Uterus (tissue), 4 donors: Measurements from ENCODE around the gene TSACC. TPM values are rescaled to one million over a fixed set of nuclear protein-coding genes. Genes with fewer than 3 reads are reported as not detected.

Experiments
- DNase-seq, 2 donors: peaks; one replicate each; pipeline ENCODE4 v3.0.0-alpha.2; 2019 to 2020
- H3K27ac ChIP-seq, 2 donors: fragments of 200-600 bp; sonication (generic); 1 replicate in 1 of 2; 2 replicates in 1 of 2; pipeline ENCODE4 v1.5.1; 2016 to 2018
- H3K27me3 ChIP-seq, 2 donors: fragments of 200-600 bp; sonication (generic); one replicate each; pipeline ENCODE4 v1.5.1; 2018 to 2019; ENCODE audit warnings: control low read depth in 1 of 2
- H3K36me3 ChIP-seq, 2 donors: fragments of 200-600 bp; sonication (generic); one replicate each; pipeline ENCODE4 v1.5.1; 2019; ENCODE audit warnings: control low read depth in 1 of 2
- H3K4me1 ChIP-seq, 2 donors: fragments of 200-600 bp; sonication (generic); one replicate each; pipeline ENCODE4 v1.5.1; 2018 to 2019; ENCODE audit warnings: control low read depth in 1 of 2
- H3K4me3 ChIP-seq, 2 donors: fragments of 200-600 bp; sonication (generic); 1 replicate in 1 of 2; 2 replicates in 1 of 2; pipeline ENCODE4 v1.5.1; 2018 to 2019; ENCODE audit warnings: mild to moderate bottlenecking in 1 of 2
- H3K9me3 ChIP-seq, 2 donors: fragments of 200-600 bp; sonication (generic); one replicate each; pipeline ENCODE4 v1.5.1; 2019; ENCODE audit warnings: control low read depth in 1 of 2
- POLR2A ChIP-seq, 2 donors: fragments of 450-650 bp; IDR thresholded peaks; one replicate each; pipeline ENCODE4 v1.6.1; 2016; ENCODE audit warnings: antibody characterized with exemption in 2 of 2, mild to moderate bottlenecking in 1 of 2, moderate library complexity in 1 of 2
- intact Hi-C: fragments of 100-400 bp; cut with DNase I; formaldehyde crosslinking; loops from one replicate; pipeline ENCODE4 v1.15.1; 2023; ENCODE audit warnings: low total_unique reads
- total RNA-seq, 4 donors: library from RNA; depleted of rRNA in 3 of 4; stranded (reverse); fragments of >200 nt in 3 of 4; gene quantifications; one replicate each; pipeline versions ENCODE4 v1.1.0 to v1.2.4, GENCODE V29; 2014 to 2023
- TF ChIP-seq, protein P1 (sequence below), 4 experiments: fragments of 200-600 bp in 2 of 4; fragments of 450-650 bp in 2 of 4; sonication (generic) in 2 of 4; IDR thresholded peaks; one replicate each; pipeline ENCODE4 v1.5.1; 2016 to 2019; ENCODE audit warnings: antibody characterized with exemption in 4 of 4, mild to moderate bottlenecking in 2 of 4, moderate library complexity in 1 of 4
- donor health status: DM: yes; HTN: yes; CAD: no.

TSACC gene
- total RNA-seq, 4 donors from 2014 or later, result not detected

GRCh38 chr1:156295391-156295947 lies 42.9 kb upstream of the TSACC start, which contains the start of gene GLMP:
TSS of gene GLMP (minus strand) at chr1:156295679. CDS start at chr1:156295645, 34 bp downstream.
- peak; percentile 69 for DNase-seq
- H3K27ac ChIP-seq, result peak within 1 kb of the TSS; percentile 64 to 80
- intact Hi-C loops, result no loop called here

GRCh38 chr1:156298852-156299357 lies 39.4 kb upstream of the TSACC start, which contains the start of gene VHLL:
TSS of gene VHLL (minus strand) at chr1:156299307. CDS start at chr1:156299189, 118 bp downstream.
- H3K27me3 ChIP-seq, result no peaks in the 10 kb centered on the region
- H3K4me1 ChIP-seq, result peaks cover 0 to 11% of the 10 kb centered on the region in 2 donors
- no peak within 1 kb of the TSS for H3K4me3 ChIP-seq
- intact Hi-C loops, result no loop called here
- no peak for DNase-seq
- no peak within 1 kb of the TSS for H3K27ac ChIP-seq
- TF ChIP-seq, protein P1, sequence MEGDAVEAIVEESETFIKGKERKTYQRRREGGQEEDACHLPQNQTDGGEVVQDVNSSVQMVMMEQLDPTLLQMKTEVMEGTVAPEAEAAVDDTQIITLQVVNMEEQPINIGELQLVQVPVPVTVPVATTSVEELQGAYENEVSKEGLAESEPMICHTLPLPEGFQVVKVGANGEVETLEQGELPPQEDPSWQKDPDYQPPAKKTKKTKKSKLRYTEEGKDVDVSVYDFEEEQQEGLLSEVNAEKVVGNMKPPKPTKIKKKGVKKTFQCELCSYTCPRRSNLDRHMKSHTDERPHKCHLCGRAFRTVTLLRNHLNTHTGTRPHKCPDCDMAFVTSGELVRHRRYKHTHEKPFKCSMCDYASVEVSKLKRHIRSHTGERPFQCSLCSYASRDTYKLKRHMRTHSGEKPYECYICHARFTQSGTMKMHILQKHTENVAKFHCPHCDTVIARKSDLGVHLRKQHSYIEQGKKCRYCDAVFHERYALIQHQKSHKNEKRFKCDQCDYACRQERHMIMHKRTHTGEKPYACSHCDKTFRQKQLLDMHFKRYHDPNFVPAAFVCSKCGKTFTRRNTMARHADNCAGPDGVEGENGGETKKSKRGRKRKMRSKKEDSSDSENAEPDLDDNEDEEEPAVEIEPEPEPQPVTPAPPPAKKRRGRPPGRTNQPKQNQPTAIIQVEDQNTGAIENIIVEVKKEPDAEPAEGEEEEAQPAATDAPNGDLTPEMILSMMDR (IDR thresholded peaks at IDR 0.05), result no peak
- TF ChIP-seq POLR2A (IDR thresholded peaks at IDR 0.05), result no peak
- no peaks in the 10 kb centered on the region for H3K36me3 ChIP-seq
- H3K9me3 ChIP-seq, result no peaks in the 10 kb centered on the region

More at GRCh38 chr1:156295391-156295947, 42.9 kb upstream of the TSACC start, which contains the start of gene GLMP:
- no peaks in the 10 kb centered on the region for H3K27me3 ChIP-seq
- no peaks in the 10 kb centered on the region for H3K9me3 ChIP-seq
- no peak for TF ChIP-seq POLR2A (IDR thresholded peaks at IDR 0.05)
- TF ChIP-seq, protein P1 (IDR thresholded peaks at IDR 0.05), result no peak
- H3K4me1 ChIP-seq, result peaks cover 0 to 17% of the 10 kb centered on the region in 2 donors
- H3K36me3 ChIP-seq, result no peaks in the 10 kb centered on the region
- peak within 1 kb of the TSS; percentile 54 to 56 for H3K4me3 ChIP-seq

- Histone ChIP-seq H3K4me3 (no peak overlapping the region), H3K27ac (no peak overlapping the region), H3K27me3 (no peaks in the 10 kb centered on the region), H3K4me1 (no peaks in the 10 kb centered on the region), H3K9me3 (no peaks in the 10 kb centered on the region), H3K36me3 (no peaks in the 10 kb centered on the region)
- intact Hi-C loops, result no loop called here
- no peak for DNase-seq
- TF ChIP-seq, protein P1 (IDR thresholded peaks at IDR 0.05), result no peak
These were observed 35.1 kb upstream of the TSACC start for GRCh38 chr1:156303241-156303640.

- Histone ChIP-seq H3K27ac (no peak overlapping the region), H3K27me3 (no peaks in the 10 kb centered on the region), H3K9me3 (no peaks in the 10 kb centered on the region), H3K4me1 (no peaks in the 10 kb centered on the region), H3K4me3 (no peak overlapping the region), H3K36me3 (no peaks in the 10 kb centered on the region)
- intact Hi-C loops, result no loop called here
- TF ChIP-seq, protein P1 (IDR thresholded peaks at IDR 0.05), result no peak
- TF ChIP-seq POLR2A (IDR thresholded peaks at IDR 0.05), result no peak
- no peak for DNase-seq
These were observed 33.1 kb upstream of the TSACC start for GRCh38 chr1:156305215-156305614.

- no peak overlapping the region for H3K4me3 ChIP-seq
- intact Hi-C loops, result no loop called here
- no peaks in the 10 kb centered on the region for H3K9me3 ChIP-seq
- peak overlapping the region in 1 of 2 donors; percentile 45 for H3K27ac ChIP-seq
- H3K4me1 ChIP-seq, result no peaks in the 10 kb centered on the region
- no peaks in the 10 kb centered on the region for H3K36me3 ChIP-seq
- TF ChIP-seq, protein P1 (IDR thresholded peaks at IDR 0.05), result no peak
- TF ChIP-seq POLR2A (IDR thresholded peaks at IDR 0.05), result no peak
- no peak for DNase-seq
- no peaks in the 10 kb centered on the region for H3K27me3 ChIP-seq
These were observed 30.2 kb upstream of the TSACC start for GRCh38 chr1:156308078-156308477.
